Lung (tissue), 16 donors: ENCODE results near the gene FOXO1. TPM values are rescaled to one million over a fixed set of nuclear protein-coding genes. Genes with fewer than 3 reads are reported as not detected.
"Not testable (repeated sequence)": the region's sequence is repeated elsewhere in the genome, so short reads cannot be mapped to it uniquely, and the experiment has no call there.

Experiments used
- ATAC-seq: fragments of 200-7000 bp; cut with Tn5 transposase; one replicate; pipeline ENCODE4 v1.9.1; 2020; ENCODE audit warnings: moderate number of reproducible peaks; ENCODE audit not compliant: insufficient read depth, low FRiP score
- DNase-seq, 3 donors: peaks; one replicate each; pipeline ENCODE4 v3.0.0-alpha.2; 2013 to 2017
- H3K27ac ChIP-seq, 2 donors: one replicate each; pipeline ENCODE4 v1.5.1; 2013; ENCODE audit warnings: mild to moderate bottlenecking in 2 of 2, moderate library complexity in 2 of 2, control low read depth in 1 of 2, inconsistent platforms in 1 of 2, low read depth in 1 of 2, low read length in 1 of 2
- H3K27me3 ChIP-seq, 3 donors: one replicate each; pipeline ENCODE4 v1.5.1; 2013; ENCODE audit warnings: low read length in 2 of 3; ENCODE audit not compliant: control insufficient read depth in 3 of 3, insufficient read depth in 3 of 3
- H3K36me3 ChIP-seq, 4 donors: one replicate each; pipeline ENCODE4 v1.5.1; 2013; ENCODE audit warnings: low read length in 4 of 4, mild to moderate bottlenecking in 1 of 4, moderate library complexity in 1 of 4; ENCODE audit not compliant: control insufficient read depth in 4 of 4, insufficient read depth in 4 of 4
- H3K4me1 ChIP-seq, 5 donors: one replicate each; pipeline ENCODE4 v1.5.1; 2013; ENCODE audit warnings: low read length in 5 of 5, mild to moderate bottlenecking in 2 of 5, moderate library complexity in 1 of 5; ENCODE audit not compliant: control insufficient read depth in 5 of 5, insufficient read depth in 5 of 5
- H3K4me3 ChIP-seq: one replicate; pipeline ENCODE4 v1.5.1; 2013; ENCODE audit warnings: mild to moderate bottlenecking, control low read depth, moderate library complexity
- H3K9ac ChIP-seq, 2 donors: one replicate each; pipeline ENCODE4 v1.5.1; 2013; ENCODE audit warnings: low read length in 2 of 2, control low read depth in 1 of 2; ENCODE audit not compliant: insufficient read depth in 1 of 2
- H3K9me3 ChIP-seq, 4 donors: one replicate each; pipeline ENCODE4 v1.5.1; 2013; ENCODE audit warnings: low read length in 3 of 4, mild to moderate bottlenecking in 1 of 4, moderate library complexity in 1 of 4; ENCODE audit not compliant: control insufficient read depth in 4 of 4, insufficient read depth in 3 of 4
- CTCF ChIP-seq: IDR thresholded peaks from 2 replicates; pipeline ENCODE4 v1.5.1; 2012; ENCODE audit warnings: mild to moderate bottlenecking; ENCODE audit errors: control extremely low read depth, extremely low read depth
- WGBS, 2 donors: extraction: QIAGEN DNeasy Blood & Tissue Kit; methylation state at CpG; one replicate each; pipeline ENCODE4 v1.1.7; 2013; 5-methylcytosine and 5-hydroxymethylcytosine counted together
- long read RNA-seq, 5 donors: transcript quantifications; one replicate each; lab custom pipeline, GENCODE V29; 2026
- polyA plus RNA-seq, 2 donors: library from polyadenylated mRNA; stranded (reverse); fragments of 200-250 nt; gene quantifications; one replicate each; pipeline ENCODE4 v1.2.1, GENCODE V29; 2013
- total RNA-seq, 2 donors: library from RNA; depleted of rRNA in 1 of 2; stranded (reverse); fragments of >200 nt in 1 of 2; gene quantifications; one replicate each; pipeline ENCODE4 v1.2.1, GENCODE V29; 2014 to 2021
- donor health status: control.
- donor health status: control.
- donor health status: Bipolar disorder and iron deficiency.
- donor health status: healthy.
- donor health status: DM: yes; HTN: yes; CAD: no.

Gene FOXO1
- total RNA-seq (10 to 100 TPM; 31.6 to 37.1 TPM), polyA plus RNA-seq (10 to 100 TPM in 1 of 2 donors, 1 to 10 TPM in 1; 4.1 to 11.0 TPM)
- long read RNA-seq, donor 1, full-length matches to known transcripts: 7 of 7 reads
- long read RNA-seq, donor 1, partial matches to known transcripts: 0 of 7 reads
- long read RNA-seq, donor 1, other reads (novel, unspliced or antisense): 0 of 7 reads
- long read RNA-seq, donor 2, full-length matches to known transcripts: 1 of 1 reads
- long read RNA-seq, donor 2, partial matches to known transcripts: 0 of 1 reads
- long read RNA-seq, donor 2, other reads (novel, unspliced or antisense): 0 of 1 reads
- long read RNA-seq, donor 3, full-length matches to known transcripts: 1 of 1 reads
- long read RNA-seq, donor 3, partial matches to known transcripts: 0 of 1 reads
- long read RNA-seq, donor 3, other reads (novel, unspliced or antisense): 0 of 1 reads
- long read RNA-seq, donor 4: 0 reads
- long read RNA-seq, donor 5, full-length matches to known transcripts: 4 of 12 reads
- long read RNA-seq, donor 5, partial matches to known transcripts: 8 of 12 reads
- long read RNA-seq, donor 5, other reads (novel, unspliced or antisense): 0 of 12 reads

- H3K4me3 ChIP-seq: peak within 1 kb of the TSS; percentile 99
Observed at GRCh38 chr13:40666045-40666932, at the start of gene FOXO1. FOXO1 (minus strand) TSS chr13:40666641; CDS start chr13:40666212, 429 bp downstream.

GRCh38 chr13:40714433-40714832 lies 48.0 kb upstream of the FOXO1 start:
- peaks cover 0 to 11% (median 5%) of the 10 kb centered on the region in 4 donors for H3K9me3 ChIP-seq
- H3K4me3 ChIP-seq, H3K4me1 ChIP-seq, ATAC-seq, H3K36me3 ChIP-seq, H3K9ac ChIP-seq, H3K27ac ChIP-seq, DNase-seq, H3K27me3 ChIP-seq: not testable (repeated sequence)
- no CpG with 5 or more reads among the region's 1 CpG for WGBS, 2 donors

More at GRCh38 chr13:40666045-40666932, at the start of gene FOXO1:
- DNase-seq (peak; percentile 86 to 95 (median 90)), ATAC-seq (peak; percentile 83)
- Histone ChIP-seq H3K9ac (peak within 1 kb of the TSS in 1 of 2 donors; percentile 49), H3K27me3 (peaks cover 0 to 24% (median 4%) of the 10 kb centered on the region in 3 donors), H3K36me3 (no peaks in the 10 kb centered on the region), H3K27ac (peak within 1 kb of the TSS; percentile 99 to 100), H3K4me1 (peaks cover 0 to 9% (median 0%) of the 10 kb centered on the region in 5 donors), H3K9me3 (no peaks in the 10 kb centered on the region)
- WGBS, 2 donors: 1% methylated on average over 68 to 108 of the region's 108 CpGs
- no peak for TF ChIP-seq CTCF

GRCh38 chr13:40706439-40706838 lies 40.0 kb upstream of the FOXO1 start:
- H3K9me3 ChIP-seq: peaks cover 0 to 4% (median 0%) of the 10 kb centered on the region in 4 donors
- no peak overlapping the region for H3K27ac ChIP-seq
- H3K27me3 ChIP-seq: no peaks in the 10 kb centered on the region
- no peaks in the 10 kb centered on the region for H3K36me3 ChIP-seq
- ATAC-seq (no peak), DNase-seq (no peak)
- no peak overlapping the region for H3K9ac ChIP-seq
- TF ChIP-seq CTCF: no peak
- WGBS, 2 donors: 39 to 80% methylated on average over 2 of the region's 2 CpGs
- no peak overlapping the region for H3K4me3 ChIP-seq
- no peaks in the 10 kb centered on the region for H3K4me1 ChIP-seq
